Thymus (tissue), 11 donors: ENCODE measurements around the gene KIF3A. TPM values are rescaled to one million over a fixed set of nuclear protein-coding genes. Genes with fewer than 3 reads are reported as not detected.

Experiments
- DNase-seq, 9 donors: peaks; one replicate each; pipeline ENCODE4 v3.0.0-alpha.2; 2013; ENCODE audit warnings: low spot score in 9 of 9, low read depth in 6 of 9, missing footprints in 1 of 9
- H3K27ac ChIP-seq, 2 donors: one replicate each; pipeline ENCODE4 v1.5.1; 2013; ENCODE audit warnings: control low read depth in 1 of 2, low read depth in 1 of 2, low read length in 1 of 2, mild to moderate bottlenecking in 1 of 2, moderate library complexity in 1 of 2
- H3K27me3 ChIP-seq, 2 donors: one replicate each; pipeline ENCODE4 v1.5.1; 2013; ENCODE audit warnings: low read length in 1 of 2; ENCODE audit not compliant: control insufficient read depth in 2 of 2, insufficient read depth in 1 of 2
- H3K36me3 ChIP-seq, 2 donors: one replicate each; pipeline ENCODE4 v1.5.1; 2013; ENCODE audit warnings: low read length in 1 of 2, mild to moderate bottlenecking in 1 of 2, moderate library complexity in 1 of 2; ENCODE audit not compliant: control insufficient read depth in 2 of 2, insufficient read depth in 2 of 2
- H3K4me1 ChIP-seq, 2 donors: one replicate each; pipeline ENCODE4 v1.5.1; 2013; ENCODE audit warnings: low read length in 2 of 2; ENCODE audit not compliant: control insufficient read depth in 2 of 2, insufficient read depth in 2 of 2
- H3K4me3 ChIP-seq, 2 donors: one replicate each; pipeline ENCODE4 v1.5.1; 2013; ENCODE audit warnings: low read length in 2 of 2, control low read depth in 1 of 2, mild to moderate bottlenecking in 1 of 2
- H3K9me3 ChIP-seq, 2 donors: one replicate each; pipeline ENCODE4 v1.5.1; 2013; ENCODE audit warnings: low read length in 1 of 2, mild to moderate bottlenecking in 1 of 2; ENCODE audit not compliant: control insufficient read depth in 2 of 2, insufficient read depth in 1 of 2
- WGBS: extraction: QIAGEN DNeasy Blood & Tissue Kit; methylation state at CpG from one replicate; pipeline ENCODE4 v1.1.7; 2013; 5-methylcytosine and 5-hydroxymethylcytosine counted together
- polyA plus RNA-seq: library from polyadenylated mRNA; stranded (reverse); fragments of 200-250 nt; gene quantifications from one replicate; pipeline ENCODE4 v1.2.3, GENCODE V29; 2013
- total RNA-seq: library from RNA; stranded (reverse); fragments of 120-200 nt; gene quantifications from one replicate; pipeline ENCODE4 v1.2.4, GENCODE V29; 2013
- donor health status: healthy.

KIF3A gene
- total and polyA plus RNA-seq, 2 donors = 6.6 to 9.9 TPM

- Histone ChIP-seq H3K27me3 (no peaks in the 10 kb centered on the region), H3K4me1 (no peaks in the 10 kb centered on the region), H3K9me3 (no peaks in the 10 kb centered on the region), H3K4me3 (no peak overlapping the region), H3K27ac (no peak overlapping the region), H3K36me3 (peaks cover 3 to 11% of the 10 kb centered on the region in 2 donors)
- DNase-seq = no peak
- 97% methylated on average over 21 of the region's 21 CpGs for WGBS
Measured at GRCh38 chr5:132760601-132761317, 23.4 kb upstream of the KIF3A start.

GRCh38 chr5:132760049-132760420, 22.7 kb upstream of the KIF3A start:
- H3K9me3 ChIP-seq = no peaks in the 10 kb centered on the region
- H3K36me3 ChIP-seq = peaks cover 3 to 12% of the 10 kb centered on the region in 2 donors
- H3K4me1 ChIP-seq = peaks cover 0 to 2% of the 10 kb centered on the region in 2 donors
- DNase-seq = no peak
- no peak overlapping the region for H3K4me3 ChIP-seq
- WGBS = 97% methylated on average over 12 of the region's 12 CpGs
- no peak overlapping the region for H3K27ac ChIP-seq
- H3K27me3 ChIP-seq = no peaks in the 10 kb centered on the region

- WGBS = 95% methylated on average over 13 of the region's 13 CpGs
- no peaks in the 10 kb centered on the region for H3K27me3 ChIP-seq
- no peak overlapping the region for H3K4me3 ChIP-seq
- no peaks in the 10 kb centered on the region for H3K9me3 ChIP-seq
- no peak overlapping the region for H3K27ac ChIP-seq
- H3K36me3 ChIP-seq = peaks cover under 1 to 11% of the 10 kb centered on the region in 2 donors
- DNase-seq = no peak
- peaks cover 0 to 9% of the 10 kb centered on the region in 2 donors for H3K4me1 ChIP-seq
Measured at GRCh38 chr5:132759114-132760048, 22.0 kb upstream of the KIF3A start.

- H3K4me1 ChIP-seq = peaks cover 0 to 18% of the 10 kb centered on the region in 2 donors
- 96% methylated on average over 13 of the region's 13 CpGs for WGBS
- no peaks in the 10 kb centered on the region for H3K27me3 ChIP-seq
- no peaks in the 10 kb centered on the region for H3K9me3 ChIP-seq
- no peak overlapping the region for H3K4me3 ChIP-seq
- DNase-seq = no peak
- H3K27ac ChIP-seq = no peak overlapping the region
- H3K36me3 ChIP-seq = peaks cover 0 to 12% of the 10 kb centered on the region in 2 donors
Measured at GRCh38 chr5:132758451-132758850, 21.1 kb upstream of the KIF3A start.

GRCh38 chr5:132756542-132756941, 19.2 kb upstream of the KIF3A start:
- peaks cover 0 to 12% of the 10 kb centered on the region in 2 donors for H3K36me3 ChIP-seq

GRCh38 chr5:132754947-132755346, 17.6 kb upstream of the KIF3A start:
- peak in 1 of 9 donors; percentile 41 for DNase-seq
- no peaks in the 10 kb centered on the region for H3K27me3 ChIP-seq

More at GRCh38 chr5:132756542-132756941, 19.2 kb upstream of the KIF3A start:
- Histone ChIP-seq H3K27me3 (no peaks in the 10 kb centered on the region), H3K4me1 (peaks cover 0 to 33% of the 10 kb centered on the region in 2 donors), H3K9me3 (no peaks in the 10 kb centered on the region), H3K4me3 (no peak overlapping the region), H3K27ac (no peak overlapping the region)
- DNase-seq = no peak
- 95% methylated on average over 5 of the region's 5 CpGs for WGBS

GRCh38 chr5:132754111-132754510, 16.8 kb upstream of the KIF3A start:
- Histone ChIP-seq H3K27ac (peak overlapping the region in 1 of 2 donors; percentile 65), H3K4me3 (no peak overlapping the region), H3K27me3 (no peaks in the 10 kb centered on the region), H3K9me3 (no peaks in the 10 kb centered on the region), H3K4me1 (peaks cover 0 to 37% of the 10 kb centered on the region in 2 donors), H3K36me3 (peaks cover 0 to 9% of the 10 kb centered on the region in 2 donors)
- WGBS = 98% methylated on average over 4 of the region's 4 CpGs
- no peak for DNase-seq

More at GRCh38 chr5:132754947-132755346, 17.6 kb upstream of the KIF3A start:
- H3K27ac ChIP-seq = no peak overlapping the region
- H3K4me1 ChIP-seq = peaks cover 0 to 37% of the 10 kb centered on the region in 2 donors
- H3K9me3 ChIP-seq = no peaks in the 10 kb centered on the region
- peaks cover 0 to 12% of the 10 kb centered on the region in 2 donors for H3K36me3 ChIP-seq
- no peak overlapping the region for H3K4me3 ChIP-seq

- H3K4me1 ChIP-seq = peaks cover 0 to 41% of the 10 kb centered on the region in 2 donors
- H3K27ac ChIP-seq = peak overlapping the region in 1 of 2 donors; percentile 65
- peak in 6 of 9 donors; percentile 53 to 90 (median 74) for DNase-seq
- WGBS = 49% methylated on average over 2 of the region's 2 CpGs
- no peak overlapping the region for H3K4me3 ChIP-seq
- H3K9me3 ChIP-seq = no peaks in the 10 kb centered on the region
- H3K36me3 ChIP-seq = peaks cover 0 to 6% of the 10 kb centered on the region in 2 donors
- H3K27me3 ChIP-seq = no peaks in the 10 kb centered on the region
Measured at GRCh38 chr5:132753135-132753987, 16.0 kb upstream of the KIF3A start.
